ENCODE results near the gene PITPNM3.

Gene PITPNM3

GRCh38 chr17:6551356-6551755 lies 5.0 kb downstream of the PITPNM3 start:
- no peak for DNase-seq

- no peak for DNase-seq
Measured at GRCh38 chr17:6549384-6550036, 6.8 kb downstream of the PITPNM3 start.

GRCh38 chr17:6548578-6549330 lies 7.6 kb downstream of the PITPNM3 start:
- no peak for DNase-seq

- no peak for DNase-seq
Measured at GRCh38 chr17:6548034-6548433, 8.3 kb downstream of the PITPNM3 start.

GRCh38 chr17:6547336-6547735 lies 9.0 kb downstream of the PITPNM3 start:
- DNase-seq: no peak

- DNase-seq: no peak
Measured at GRCh38 chr17:6546069-6546718, 10.2 kb downstream of the PITPNM3 start.

GRCh38 chr17:6545291-6545690 lies 11.1 kb downstream of the PITPNM3 start:
- DNase-seq: no peak

- no peak for DNase-seq
Measured at GRCh38 chr17:6544011-6544370, 12.4 kb downstream of the PITPNM3 start.

- DNase-seq: no peak
Measured at GRCh38 chr17:6543079-6544010, 13.0 kb downstream of the PITPNM3 start.

GRCh38 chr17:6542577-6542976 lies 13.8 kb downstream of the PITPNM3 start:
- no peak for DNase-seq

GRCh38 chr17:6541886-6542285 lies 14.5 kb downstream of the PITPNM3 start:
- DNase-seq: no peak

- DNase-seq: no peak
Measured at GRCh38 chr17:6539871-6540270, 16.5 kb downstream of the PITPNM3 start.

- DNase-seq: no peak
Measured at GRCh38 chr17:6536566-6537065, 19.7 kb downstream of the PITPNM3 start.

GRCh38 chr17:6536053-6536452 lies 20.3 kb downstream of the PITPNM3 start:
- DNase-seq: no peak

GRCh38 chr17:6534846-6535514 lies 21.4 kb downstream of the PITPNM3 start:
- no peak for DNase-seq

GRCh38 chr17:6532441-6532885 lies 23.9 kb downstream of the PITPNM3 start:
- DNase-seq: no peak

- DNase-seq: no peak
Measured at GRCh38 chr17:6531575-6531974, 24.8 kb downstream of the PITPNM3 start.

- no peak for DNase-seq
Measured at GRCh38 chr17:6530324-6530920, 25.9 kb downstream of the PITPNM3 start.

- no peak for DNase-seq
Measured at GRCh38 chr17:6528557-6528956, 27.8 kb downstream of the PITPNM3 start.

- no peak for DNase-seq
Measured at GRCh38 chr17:6526362-6527152, 29.8 kb downstream of the PITPNM3 start.

- no peak for DNase-seq
Measured at GRCh38 chr17:6525731-6526130, 30.6 kb downstream of the PITPNM3 start.
